Aorta (tissue), 5 donors: ENCODE results near the gene HGFAC. TPM values are rescaled to one million over a fixed set of nuclear protein-coding genes. Genes with fewer than 3 reads are reported as not detected.
A peak's percentile ranks its signal among the peaks of the same experiment; 100 is the strongest.

ENCODE experiments used
- ATAC-seq: fragments of 200-7000 bp; cut with Tn5 transposase; one replicate; pipeline ENCODE4 v1.9.1; 2022; ENCODE audit warnings: moderate library complexity; ENCODE audit not compliant: low FRiP score
- DNase-seq, 2 donors: peaks; one replicate each; pipeline ENCODE4 v3.0.0-alpha.2; 2020
- H3K27ac ChIP-seq, 2 donors: one replicate each; pipeline ENCODE4 v1.5.1; 2013; ENCODE audit warnings: low read length in 2 of 2, mild to moderate bottlenecking in 2 of 2, moderate library complexity in 2 of 2, control low read depth in 1 of 2, inconsistent platforms in 1 of 2, low read depth in 1 of 2
- H3K27me3 ChIP-seq, 2 donors: one replicate each; pipeline ENCODE4 v1.6.1; 2013; ENCODE audit warnings: control low read depth in 1 of 2, low read length in 1 of 2, mild to moderate bottlenecking in 1 of 2, moderate library complexity in 1 of 2; ENCODE audit not compliant: insufficient read depth in 2 of 2, control insufficient read depth in 1 of 2
- H3K36me3 ChIP-seq, 2 donors: one replicate each; pipeline ENCODE4 v1.6.1; 2013; ENCODE audit warnings: control low read depth in 1 of 2, low read length in 1 of 2, mild to moderate bottlenecking in 1 of 2; ENCODE audit not compliant: insufficient read depth in 2 of 2, control insufficient read depth in 1 of 2
- H3K4me1 ChIP-seq, 2 donors: one replicate each; pipeline ENCODE4 v1.6.1; 2013; ENCODE audit warnings: low read length in 2 of 2, control low read depth in 1 of 2, mild to moderate bottlenecking in 1 of 2, moderate library complexity in 1 of 2; ENCODE audit not compliant: insufficient read depth in 2 of 2, control insufficient read depth in 1 of 2
- H3K4me3 ChIP-seq, 2 donors: one replicate each; pipeline ENCODE4 v1.5.1; 2013; ENCODE audit warnings: low read length in 2 of 2, control low read depth in 1 of 2, mild to moderate bottlenecking in 1 of 2
- H3K9me3 ChIP-seq: one replicate; pipeline ENCODE4 v1.6.1; 2013; ENCODE audit warnings: mild to moderate bottlenecking, low read length; ENCODE audit not compliant: control insufficient read depth
- WGBS, 2 donors: extraction: QIAGEN DNeasy Blood & Tissue Kit; methylation state at CpG; one replicate each; pipeline ENCODE4 v1.1.7; 2013; 5-methylcytosine and 5-hydroxymethylcytosine counted together
- intact Hi-C, 2 donors: fragments of 100-400 bp; cut with DNase I; formaldehyde crosslinking; loops; one replicate each; pipeline versions ENCODE4 v1.14.2 to v1.15.0; 2022
- polyA plus RNA-seq, 2 donors: library from polyadenylated mRNA; stranded (reverse); fragments of 200-250 nt; gene quantifications; one replicate each; pipeline ENCODE4 v1.2.3, GENCODE V29; 2013
- total RNA-seq, 2 donors: library from RNA; stranded (reverse); fragmentation: NEBNext Ultra II Directional; extraction: Animal tissue kit (Norgen Biotek cat#: 25700); gene quantifications; one replicate each; pipeline ENCODE4 v1.2.1, GENCODE V29; 2021
- donor health status: healthy with polysubstance abuse.
- donor health status: Bipolar disorder and iron deficiency.
- donor health status: DM: no; HTN: no; CAD: no.
- donor health status: DM: no; HTN: no; CAD: no.
- donor health status: DM: yes; HTN: yes; CAD: no.

Gene HGFAC
- total and polyA plus RNA-seq, 4 donors = 0.18 to 2.1 (median 0.99) TPM

DNA sequence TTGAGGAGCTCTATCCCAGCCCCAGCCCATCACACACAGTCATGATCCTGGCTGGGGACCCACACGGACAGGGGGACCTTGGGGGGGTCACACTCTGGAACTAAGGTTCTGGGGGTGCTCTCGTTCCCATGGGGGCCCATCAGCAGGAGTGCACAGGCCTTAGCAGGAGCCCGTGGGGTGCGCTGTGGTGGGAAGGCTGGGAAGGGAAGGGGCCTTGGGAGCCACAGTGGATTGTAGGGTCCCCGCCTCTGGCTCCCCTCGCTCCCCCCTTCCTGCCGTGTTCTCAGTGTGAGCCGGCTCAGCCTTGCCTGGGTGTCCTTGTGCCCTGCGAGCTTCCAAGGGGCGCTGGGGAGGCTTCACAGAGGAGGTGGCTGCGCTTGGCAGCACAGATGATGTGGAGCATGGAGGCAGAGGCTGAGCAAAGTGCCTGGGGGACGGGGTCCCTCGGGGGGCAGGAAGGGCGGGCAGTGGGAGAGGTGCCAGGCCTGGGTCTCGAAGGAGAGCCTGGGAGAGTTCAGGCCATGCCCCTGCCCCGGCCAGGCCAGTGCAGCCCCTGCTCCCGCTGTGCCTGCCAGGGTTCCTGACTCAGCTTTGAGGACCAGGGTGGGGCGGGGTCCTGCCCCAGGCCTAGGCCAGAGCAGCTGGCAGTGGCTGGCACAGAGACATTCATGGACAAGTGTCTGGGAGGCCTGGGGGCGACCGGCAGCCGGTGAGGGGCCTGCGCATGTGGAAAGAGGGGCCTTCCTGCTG, 5.5 kb upstream of the HGFAC start:
- Histone ChIP-seq H3K4me1 (no peaks in the 10 kb centered on the region), H3K4me3 (no peak overlapping the region), H3K27ac (no peak overlapping the region), H3K9me3 (no peaks in the 10 kb centered on the region), H3K36me3 (no peaks in the 10 kb centered on the region), H3K27me3 (no peaks in the 10 kb centered on the region)
- intact Hi-C loops = no loop called here
- no peak for DNase-seq
- WGBS, 2 donors = 86 to 88% methylated on average over 21 to 22 of the region's 22 CpGs
- ATAC-seq = no peak

DNA sequence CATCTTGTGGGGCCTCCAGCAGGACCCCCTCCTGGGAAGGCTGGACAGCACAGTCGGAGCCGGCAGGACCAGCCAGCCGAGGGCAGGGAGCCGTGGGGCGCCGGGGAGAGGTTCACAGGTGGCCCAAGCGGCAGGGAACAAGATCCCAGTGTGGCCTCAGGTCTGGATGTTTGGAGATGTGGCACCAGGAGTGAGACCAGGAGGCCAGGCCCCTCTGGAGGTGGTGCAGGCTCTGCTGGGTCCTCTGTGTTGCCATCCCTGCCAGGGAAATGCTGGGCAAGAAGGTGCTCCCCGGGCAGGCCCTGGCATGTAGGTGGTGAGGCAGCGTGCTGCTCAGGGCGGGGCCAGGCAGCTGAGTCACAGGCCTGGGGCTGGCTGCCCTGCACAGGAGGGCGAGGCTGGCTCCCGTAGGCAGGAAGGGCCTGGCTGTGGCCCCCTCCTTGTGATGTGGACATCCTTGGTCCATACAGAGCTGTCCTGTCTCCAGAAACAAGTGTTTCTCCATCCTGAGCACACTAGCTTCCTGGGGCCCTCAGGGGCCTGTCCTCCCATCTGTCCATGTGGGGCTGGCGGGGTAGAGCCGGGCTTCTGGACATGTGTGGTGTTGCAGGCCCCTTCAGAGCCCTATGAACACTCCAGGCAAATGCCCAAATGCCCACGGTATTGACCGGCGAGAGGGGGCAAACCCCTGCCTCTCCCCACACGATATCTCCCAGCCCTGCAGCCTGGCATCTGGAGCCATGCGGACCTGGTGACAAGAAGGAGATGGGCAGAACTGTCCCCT, 4.8 kb upstream of the HGFAC start:
- no peaks in the 10 kb centered on the region for H3K9me3 ChIP-seq
- DNase-seq (peak in 1 of 2 donors; percentile 74), ATAC-seq (peak; percentile 27)
- no peak overlapping the region for H3K4me3 ChIP-seq
- no peak overlapping the region for H3K27ac ChIP-seq
- H3K36me3 ChIP-seq = no peaks in the 10 kb centered on the region
- intact Hi-C loops = no loop called here
- no peaks in the 10 kb centered on the region for H3K27me3 ChIP-seq
- no peaks in the 10 kb centered on the region for H3K4me1 ChIP-seq
- WGBS, 2 donors = 71 to 75% methylated on average over 19 of the region's 19 CpGs

GRCh38 chr4:3437582-3437936, 4.2 kb upstream of the HGFAC start:
- Histone ChIP-seq H3K36me3 (no peaks in the 10 kb centered on the region), H3K27ac (no peak overlapping the region), H3K9me3 (no peaks in the 10 kb centered on the region), H3K4me1 (no peaks in the 10 kb centered on the region), H3K27me3 (no peaks in the 10 kb centered on the region), H3K4me3 (no peak overlapping the region)
- 89 to 95% methylated on average over 9 of the region's 9 CpGs for WGBS, 2 donors
- no peak for ATAC-seq
- intact Hi-C loops = no loop called here
- DNase-seq = peak in 1 of 2 donors; percentile 42

- DNase-seq (peak in 1 of 2 donors; percentile 42), ATAC-seq (no peak)
- Histone ChIP-seq H3K27me3 (no peaks in the 10 kb centered on the region), H3K4me3 (no peak overlapping the region), H3K4me1 (no peaks in the 10 kb centered on the region), H3K9me3 (no peaks in the 10 kb centered on the region), H3K36me3 (no peaks in the 10 kb centered on the region), H3K27ac (no peak overlapping the region)
- 65 to 69% methylated on average over 26 to 28 of the region's 28 CpGs for WGBS, 2 donors
- intact Hi-C loops = no loop called here
Observed at GRCh38 chr4:3437998-3438846, 3.5 kb upstream of the HGFAC start.

GRCh38 chr4:3438847-3439180, 3.0 kb upstream of the HGFAC start:
- Histone ChIP-seq H3K36me3 (no peaks in the 10 kb centered on the region), H3K4me3 (no peak overlapping the region), H3K27ac (no peak overlapping the region), H3K9me3 (no peaks in the 10 kb centered on the region), H3K4me1 (no peaks in the 10 kb centered on the region), H3K27me3 (no peaks in the 10 kb centered on the region)
- DNase-seq (no peak), ATAC-seq (no peak)
- intact Hi-C loops = no loop called here
- 86 to 88% methylated on average over 10 of the region's 10 CpGs for WGBS, 2 donors

DNA sequence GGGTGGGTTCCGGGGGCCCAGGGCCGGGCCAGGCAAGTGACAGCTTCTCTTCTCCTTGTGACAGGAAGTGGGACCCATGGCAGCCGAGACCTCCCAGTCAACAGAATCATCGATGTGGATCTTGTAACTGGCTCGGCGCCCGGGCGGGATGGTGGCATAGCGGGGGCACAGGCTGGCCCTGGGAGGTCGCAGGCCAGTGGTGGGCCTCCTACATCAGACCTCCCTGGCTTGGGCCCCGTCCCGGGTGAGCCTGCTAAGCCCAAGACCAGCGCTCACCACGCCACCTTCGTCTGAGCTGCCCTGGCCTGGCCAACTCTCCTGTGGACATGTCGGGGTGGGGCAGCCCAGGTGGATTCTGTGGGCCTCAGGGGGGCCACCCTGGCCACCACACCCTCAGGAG, 2.4 kb upstream of the HGFAC start:
- ATAC-seq = no peak
- H3K4me3 ChIP-seq = no peak overlapping the region
- H3K36me3 ChIP-seq = no peaks in the 10 kb centered on the region
- H3K9me3 ChIP-seq = no peaks in the 10 kb centered on the region
- 87 to 88% methylated on average over 16 of the region's 16 CpGs for WGBS, 2 donors
- DNase-seq = no peak
- intact Hi-C loops = no loop called here
- H3K27me3 ChIP-seq = no peaks in the 10 kb centered on the region
- H3K27ac ChIP-seq = no peak overlapping the region
- no peaks in the 10 kb centered on the region for H3K4me1 ChIP-seq

GRCh38 chr4:3440011-3440410, 1.8 kb upstream of the HGFAC start:
- Histone ChIP-seq H3K4me1 (no peaks in the 10 kb centered on the region), H3K27ac (no peak overlapping the region), H3K36me3 (no peaks in the 10 kb centered on the region), H3K4me3 (no peak overlapping the region), H3K9me3 (no peaks in the 10 kb centered on the region), H3K27me3 (no peaks in the 10 kb centered on the region)
- ATAC-seq = no peak
- 79 to 94% methylated on average over 7 of the region's 7 CpGs for WGBS, 2 donors
- DNase-seq = no peak
- intact Hi-C loops = no loop called here

- Histone ChIP-seq H3K4me1 (no peaks in the 10 kb centered on the region), H3K27me3 (no peaks in the 10 kb centered on the region), H3K4me3 (no peak overlapping the region), H3K27ac (no peak overlapping the region), H3K36me3 (no peaks in the 10 kb centered on the region), H3K9me3 (no peaks in the 10 kb centered on the region)
- DNase-seq (peak in 1 of 2 donors; percentile 62), ATAC-seq (no peak)
- WGBS, 2 donors = 72 to 79% methylated on average over 15 of the region's 15 CpGs
- intact Hi-C loops = no loop called here
Observed at GRCh38 chr4:3440979-3441500, 728 bp upstream of the HGFAC start.
